K562 (cell line): Measurements from ENCODE around the gene PPP1R37. TPM values are rescaled to one million over a fixed set of nuclear protein-coding genes. Genes with fewer than 3 reads are reported as not detected.

Experiments
- ATAC-seq: fragments of 200-7000 bp; cut with Tn5 transposase; 3 replicates; pipeline ENCODE4 v1.9.1; 2020; ENCODE audit warnings: moderate library complexity
- BruUV-seq: library from RNA; stranded (reverse); fragments of 400-500 nt; replicated peaks from 2 replicates; lab custom pipeline; 2021; lab: Mats Ljungman, UMichigan
- CTCF ChIA-PET: fragments of 300-600 bp; formaldehyde crosslinking; extraction: SDS; loops from one replicate; lab custom pipeline; 2021; ENCODE audit warnings: low intra/inter-chr PET ratio; lab: Yijun Ruan, JAX
- POLR2A ChIA-PET: fragments of 300-600, 350-650 bp; sonication (Branson Sonifier 250); formaldehyde crosslinking; extraction: SDS; loops from one replicate; lab custom pipeline; 2021; ENCODE audit warnings: antibody characterized with exemption, inconsistent platforms; lab: Yijun Ruan, JAX
- DNase-seq, 4 experiments: peaks; one replicate each; pipeline versions ENCODE4 v3.0.0 to v3.0.0-alpha.2; 2011 to 2018; ENCODE audit warnings: low spot score in 3 of 4, mixed read lengths in 3 of 4; ENCODE audit errors: extremely low read depth in 1 of 4
- FAIRE-seq: peaks from 2 replicates; lab custom pipeline; 2011; peaks lifted over from hg19 to GRCh38; lab: Jason Lieb, UNC
- H2AFZ ChIP-seq: 2 replicates; pipeline ENCODE4 v1.6.0; 2011; ENCODE audit warnings: low read depth, low read length, control low read depth, inconsistent platforms
- H3K27ac ChIP-seq: fragments of 200-600 bp; 3 replicates; pipeline ENCODE4 v1.8.0; 2011; ENCODE audit warnings: low read depth, mild to moderate bottlenecking, control low read depth, inconsistent platforms, low read length, moderate library complexity, mixed read lengths; ENCODE audit errors: extremely low read depth
- H3K27me3 ChIP-seq, 2 experiments: fragments of 300-600 bp in 1 of 2; 2 replicates in 1 of 2; 3 replicates in 1 of 2; pipeline versions ENCODE4 v1.6.0 to v1.8.0; 2011; ENCODE audit warnings: inconsistent platforms in 2 of 2, low read length in 2 of 2, mild to moderate bottlenecking in 1 of 2, mixed read lengths in 1 of 2, moderate library complexity in 1 of 2; ENCODE audit not compliant: control insufficient read depth in 2 of 2, insufficient read depth in 2 of 2
- H3K36me3 ChIP-seq: fragments of 300-600 bp; 3 replicates; pipeline ENCODE4 v1.8.0; 2011; ENCODE audit warnings: mild to moderate bottlenecking, low read length, inconsistent platforms; ENCODE audit not compliant: control insufficient read depth, insufficient read depth
- H3K4me1 ChIP-seq, 2 experiments: fragments of 200-600 bp in 1 of 2; replicated peaks in 1 of 2; 2 replicates in 1 of 2; 3 replicates in 1 of 2; pipeline versions ENCODE4 v1.5.1 to v1.8.0; 2011; ENCODE audit warnings: inconsistent platforms in 2 of 2, low read length in 2 of 2, mild to moderate bottlenecking in 1 of 2, mixed read lengths in 1 of 2, moderate library complexity in 1 of 2; ENCODE audit not compliant: control insufficient read depth in 2 of 2, insufficient read depth in 2 of 2
- H3K4me2 ChIP-seq: 2 replicates; pipeline ENCODE4 v1.6.1; 2011; ENCODE audit warnings: low read length, control low read depth, inconsistent platforms, mixed read lengths; ENCODE audit not compliant: insufficient read depth
- H3K4me3 ChIP-seq: fragments of 200-600 bp; sonication (generic), shearing (Covaris generic); 2 replicates; pipeline ENCODE4 v1.5.1; 2016; ENCODE audit warnings: control low read depth, inconsistent platforms
- H3K79me2 ChIP-seq: fragments of 200-600 bp; 3 replicates; pipeline ENCODE4 v1.8.0; 2011; ENCODE audit warnings: low read length, inconsistent platforms; ENCODE audit not compliant: control insufficient read depth, insufficient read depth
- H3K9ac ChIP-seq, 2 experiments: 2 replicates each; pipeline versions ENCODE4 v1.6.0 to v1.6.1; 2011; ENCODE audit warnings: low read depth in 2 of 2, low read length in 2 of 2, control low read depth in 1 of 2, inconsistent platforms in 1 of 2, mild to moderate bottlenecking in 1 of 2, mixed read lengths in 1 of 2; ENCODE audit not compliant: insufficient read depth in 1 of 2
- H3K9me1 ChIP-seq: one replicate; pipeline ENCODE4 v1.6.0; 2011; ENCODE audit warnings: inconsistent platforms, mild to moderate bottlenecking, low read length, moderate library complexity; ENCODE audit not compliant: control insufficient read depth, insufficient read depth
- H3K9me3 ChIP-seq: replicated peaks from 2 replicates; pipeline ENCODE4 v1.5.1; 2011; ENCODE audit warnings: low read depth, low read length, inconsistent platforms; ENCODE audit not compliant: control insufficient read depth, insufficient read depth
- H4K20me1 ChIP-seq: replicated peaks from 2 replicates; pipeline ENCODE4 v1.6.1; 2011; ENCODE audit warnings: low read length, inconsistent platforms, mixed read lengths; ENCODE audit not compliant: control insufficient read depth, insufficient read depth
- POLR2AphosphoS5 ChIP-seq: IDR thresholded peaks from 2 replicates; pipeline ENCODE4 v1.6.1; 2011; ENCODE audit warnings: mild to moderate bottlenecking, low read depth, low read length, moderate library complexity; ENCODE audit not compliant: control insufficient read depth, insufficient read depth
- PRPF4 ChIP-seq: fragments of 200-400 bp; formaldehyde crosslinking; IDR thresholded peaks from one replicate; pipeline ENCODE4 v1.6.1; 2017; ENCODE audit warnings: low read length, low read depth, mild to moderate bottlenecking; ENCODE audit not compliant: insufficient read depth, poor library complexity, severe bottlenecking
- WGBS: fragments of 100-300 bp; shearing (Covaris generic); methylation state at CpG from one replicate; pipeline ENCODE4 v1.1.6; 2016; ENCODE audit warnings: low coverage, mixed read lengths; ENCODE audit not compliant: insufficient coverage; ENCODE audit errors: missing lambda C conversion rate; 5-methylcytosine and 5-hydroxymethylcytosine counted together
- in situ Hi-C: fragments of 300-500 bp; cut with MboI; formaldehyde crosslinking; loops from 4 replicates; pipeline ENCODE4 v1.15.0; 2018; ENCODE audit warnings: inconsistent platforms, mixed read lengths
- intact Hi-C: fragments of 100-400 bp; cut with micrococcal nuclease; formaldehyde crosslinking; loops from 2 replicates; pipeline ENCODE4 v1.14.2; 2022
- polyA plus RNA-seq, 8 experiments: library from polyadenylated mRNA; depleted of rRNA in 4 of 8; stranded (reverse) in 5 of 8; unstranded in 3 of 8; fragments of >200 nt; fragmentation: Nextera tagmentation in 2 of 8; fragmentation: Illumina TruSeq in 1 of 8; extraction: Ambion mirVana in 2 of 8; extraction: Trizol in 1 of 8; gene quantifications; 2 replicates each; pipeline versions ENCODE4 v1.2.1 to v1.2.3, GENCODE V29; 2011 to 2014; ENCODE audit warnings: inconsistent platforms in 1 of 8, missing spikeins in 1 of 8
- total RNA-seq, 7 experiments: library from RNA; depleted of rRNA in 6 of 7; stranded (reverse); fragments of >200 nt in 6 of 7; fragmentation: Illumina TruSeq in 2 of 7; extraction: Trizol in 2 of 7; gene quantifications; 2 replicates each; pipeline versions ENCODE4 v1.2.1 to v1.2.3, GENCODE V29; 2011 to 2021; ENCODE audit warnings: low replicate concordance in 1 of 7
- TF ChIP-seq, protein P1 (sequence below): sonication (generic); formaldehyde crosslinking; IDR thresholded peaks from 2 replicates; pipeline ENCODE4 v1.8.1; 2023; ENCODE audit warnings: mild to moderate bottlenecking, missing genetic modification reagents

Gene PPP1R37
- total and polyA plus RNA-seq, 9 of the 15 experiments (the other 6 are each of a cell fraction or from before 2014, with no cell fraction given), result 0.04 to 20.3 (median 7.3) TPM

DNA sequence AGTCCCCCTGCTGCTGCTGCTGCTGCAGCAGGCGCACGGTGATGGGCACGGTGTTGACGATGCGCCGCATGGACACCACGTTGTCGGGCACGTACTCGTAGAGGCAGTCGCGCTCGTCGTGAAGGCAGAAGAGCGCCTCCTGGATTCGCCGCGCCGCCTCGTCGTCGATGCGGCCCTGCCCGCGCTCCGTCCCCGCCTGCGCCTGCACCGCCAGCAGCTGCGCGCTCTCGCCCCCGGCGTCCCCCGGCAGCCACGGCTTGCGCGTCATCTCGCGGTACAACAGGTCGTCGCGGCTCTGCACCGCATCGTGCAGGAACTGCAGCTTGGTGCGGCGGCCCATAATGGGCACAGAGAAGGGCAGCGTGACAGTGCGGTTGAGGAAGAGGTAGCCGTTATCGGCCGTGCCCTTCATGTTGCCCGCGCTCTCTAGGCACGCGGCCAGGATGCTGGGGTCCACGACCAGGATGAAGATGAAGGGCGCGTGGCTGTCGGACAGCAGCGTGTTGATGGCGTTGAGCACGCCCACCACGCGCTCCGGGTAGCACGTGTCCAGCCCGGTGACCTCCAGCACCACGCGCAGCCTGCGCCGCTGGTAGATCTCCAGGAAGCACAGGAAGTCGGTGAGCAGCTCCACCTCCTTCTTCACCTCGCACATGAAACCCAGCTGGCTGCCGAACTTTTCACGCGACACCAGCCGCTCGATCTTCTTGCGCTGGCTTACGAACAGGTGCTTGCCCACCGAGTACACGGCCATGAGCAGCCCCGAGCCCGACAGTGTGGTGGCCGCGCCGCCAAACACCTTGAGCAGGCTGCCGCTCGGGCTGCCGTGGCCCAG, 59.7 kb downstream of the PPP1R37 start:
- Histone ChIP-seq H3K4me3 (no peak overlapping the region), H3K9ac (no peak overlapping the region; a peak in 2 of 4 replicates), H3K36me3 (no peaks in the 10 kb centered on the region), H4K20me1 (peaks cover 8% of the 10 kb centered on the region), H3K9me3 (no peaks in the 10 kb centered on the region), H3K27ac (no peak overlapping the region), H3K79me2 (no peaks in the 10 kb centered on the region), H3K4me2 (no peak overlapping the region), H2AFZ (no peak overlapping the region), H3K4me1 (peaks cover 15 to 56% of the 10 kb centered on the region in 2 experiments), H3K27me3 (no peaks in the 10 kb centered on the region), H3K9me1 (peaks cover 5% of the 10 kb centered on the region)
- ChIA-PET POLR2A (interaction anchor here (0.9 kb wide), 1 partner anchor 157 kb away, joined by 4 read pairs; no protein-coding TSS in a partner anchor), CTCF (no interaction called here)
- DNase-seq (no peak), FAIRE-seq (no peak), ATAC-seq (no peak)
- 96% methylated on average over 48 of the region's 91 CpGs for WGBS
- TF ChIP-seq PRPF4, result peak; percentile 16
- TF ChIP-seq, protein P1, sequence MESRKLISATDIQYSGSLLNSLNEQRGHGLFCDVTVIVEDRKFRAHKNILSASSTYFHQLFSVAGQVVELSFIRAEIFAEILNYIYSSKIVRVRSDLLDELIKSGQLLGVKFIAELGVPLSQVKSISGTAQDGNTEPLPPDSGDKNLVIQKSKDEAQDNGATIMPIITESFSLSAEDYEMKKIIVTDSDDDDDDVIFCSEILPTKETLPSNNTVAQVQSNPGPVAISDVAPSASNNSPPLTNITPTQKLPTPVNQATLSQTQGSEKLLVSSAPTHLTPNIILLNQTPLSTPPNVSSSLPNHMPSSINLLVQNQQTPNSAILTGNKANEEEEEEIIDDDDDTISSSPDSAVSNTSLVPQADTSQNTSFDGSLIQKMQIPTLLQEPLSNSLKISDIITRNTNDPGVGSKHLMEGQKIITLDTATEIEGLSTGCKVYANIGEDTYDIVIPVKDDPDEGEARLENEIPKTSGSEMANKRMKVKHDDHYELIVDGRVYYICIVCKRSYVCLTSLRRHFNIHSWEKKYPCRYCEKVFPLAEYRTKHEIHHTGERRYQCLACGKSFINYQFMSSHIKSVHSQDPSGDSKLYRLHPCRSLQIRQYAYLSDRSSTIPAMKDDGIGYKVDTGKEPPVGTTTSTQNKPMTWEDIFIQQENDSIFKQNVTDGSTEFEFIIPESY (CRISPR knock-in tag), result 0 out of 2 replicates have a peak, but pooled peaks have one; percentile 11
- TF ChIP-seq POLR2AphosphoS5, result no peak
- BruUV-seq, result no TSS peak
- in situ Hi-C loops (no loop called here), intact Hi-C loops (no loop called here)
